HG02970 (cell line): ENCODE measurements around the gene SCLY.

Experiments
- ATAC-seq: cut with Tn5 transposase; IDR thresholded peaks from one replicate; pipeline ENCODE4 v1.9.1; 2021; ENCODE audit warnings: mild to moderate bottlenecking, moderate library complexity, moderate number of reproducible peaks; ENCODE audit not compliant: unreplicated experiment, low FRiP score

SCLY gene

DNA sequence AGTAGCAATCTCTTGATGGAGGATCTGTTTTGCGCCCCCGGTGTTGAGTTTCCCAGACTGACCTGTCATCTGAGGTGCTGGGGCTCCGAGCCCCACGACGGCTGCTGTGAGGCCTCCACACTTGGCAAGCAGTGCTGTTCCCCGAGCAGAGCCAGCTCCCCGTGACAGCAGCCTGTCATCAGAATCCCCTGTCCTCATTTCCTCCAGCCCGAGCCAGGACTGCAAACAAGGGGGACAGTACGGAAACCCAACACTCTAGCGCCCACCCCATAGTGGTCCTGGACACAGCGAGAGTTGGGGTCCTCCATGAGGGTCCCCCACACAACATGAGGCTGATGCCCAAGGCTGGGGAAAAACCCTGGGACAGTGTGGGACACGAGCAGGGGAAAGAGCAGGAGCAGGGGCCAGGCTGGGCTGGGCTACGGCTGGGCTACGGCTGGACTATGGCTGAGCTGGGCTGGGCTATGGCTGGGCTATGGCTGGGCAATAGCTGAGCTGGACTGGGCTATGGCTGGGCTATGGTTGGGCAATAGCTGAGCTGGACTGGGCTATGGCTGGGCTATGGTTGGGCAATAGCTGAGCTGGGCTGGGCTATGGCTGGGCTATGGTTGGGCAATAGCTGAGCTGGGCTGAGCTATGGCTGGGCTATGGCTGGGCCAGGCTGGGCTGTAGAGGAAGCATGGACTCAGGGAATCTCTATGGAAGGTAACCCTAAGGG is 76.2 kb downstream of the SCLY start:
- ATAC-seq = no peak

GRCh38 chr2:238137885-238138284 is 77.1 kb downstream of the SCLY start:
- no peak for ATAC-seq

- ATAC-seq = no peak
Observed at GRCh38 chr2:238138331-238139195, 77.8 kb downstream of the SCLY start, which contains the start of gene KLHL30. KLHL30 (plus strand) TSS chr2:238138668; CDS start chr2:238140755, 2,087 bp downstream.

DNA sequence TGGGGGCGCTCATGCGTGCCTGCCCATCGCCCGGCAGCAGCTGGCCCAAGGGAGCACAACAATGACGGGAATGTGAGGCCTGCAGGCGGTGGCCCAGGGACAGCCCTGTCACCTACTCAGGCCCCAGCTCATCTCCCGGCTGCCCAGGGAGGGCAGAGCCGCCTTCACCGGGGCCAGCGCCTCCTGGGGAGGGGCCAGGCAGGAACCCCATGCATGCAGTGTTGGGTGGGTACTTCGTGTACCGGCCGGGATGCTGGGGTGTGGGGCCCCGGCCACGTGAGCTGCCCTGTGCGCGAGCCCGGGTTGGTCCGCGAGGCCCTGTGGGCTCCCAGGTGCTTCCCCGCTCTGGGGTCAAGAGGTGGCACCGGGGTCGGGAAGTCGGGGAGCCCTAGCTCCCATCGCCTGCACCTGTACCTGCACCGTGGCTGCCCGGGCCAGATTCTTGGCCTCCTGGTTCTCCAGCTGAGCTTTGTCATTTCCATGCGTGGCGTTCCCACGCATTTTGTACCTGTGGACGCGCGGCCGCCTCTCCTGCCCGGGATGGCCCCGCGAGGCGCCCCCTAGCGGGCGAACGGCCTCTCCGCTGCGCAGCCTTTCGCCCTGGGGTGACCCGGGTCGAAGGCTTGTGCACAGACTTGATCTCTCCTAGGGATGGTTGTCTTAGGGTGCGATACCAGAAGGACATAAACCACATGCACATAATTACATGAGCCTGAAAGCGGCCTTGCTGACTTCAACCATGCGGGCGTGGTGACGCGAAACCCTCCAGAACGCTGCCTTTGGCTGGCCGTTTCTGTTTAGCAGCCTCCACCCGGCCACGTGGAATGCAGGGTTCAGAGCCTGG is 78.6 kb downstream of the SCLY start:
- no peak for ATAC-seq

DNA sequence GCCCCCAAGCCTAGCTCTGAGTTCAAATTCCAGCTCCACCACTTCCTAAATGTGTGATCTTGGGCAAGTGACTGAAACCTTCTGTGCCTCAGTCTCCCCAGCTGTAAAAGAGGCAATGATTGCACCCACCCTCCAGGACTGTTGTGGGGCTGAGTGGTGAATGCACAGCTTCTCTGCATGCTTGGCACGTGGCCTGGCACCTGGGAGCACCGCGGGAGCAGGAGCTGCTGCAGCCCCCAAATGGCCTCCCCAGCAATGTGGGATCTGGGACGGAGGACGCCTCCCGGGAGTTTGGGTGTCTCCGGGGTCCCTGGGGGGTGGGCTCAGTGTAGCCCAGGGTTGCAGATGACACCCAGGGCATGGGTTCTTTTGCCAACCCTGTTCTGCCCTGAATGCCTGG is 79.2 kb downstream of the SCLY start:
- no peak for ATAC-seq

DNA sequence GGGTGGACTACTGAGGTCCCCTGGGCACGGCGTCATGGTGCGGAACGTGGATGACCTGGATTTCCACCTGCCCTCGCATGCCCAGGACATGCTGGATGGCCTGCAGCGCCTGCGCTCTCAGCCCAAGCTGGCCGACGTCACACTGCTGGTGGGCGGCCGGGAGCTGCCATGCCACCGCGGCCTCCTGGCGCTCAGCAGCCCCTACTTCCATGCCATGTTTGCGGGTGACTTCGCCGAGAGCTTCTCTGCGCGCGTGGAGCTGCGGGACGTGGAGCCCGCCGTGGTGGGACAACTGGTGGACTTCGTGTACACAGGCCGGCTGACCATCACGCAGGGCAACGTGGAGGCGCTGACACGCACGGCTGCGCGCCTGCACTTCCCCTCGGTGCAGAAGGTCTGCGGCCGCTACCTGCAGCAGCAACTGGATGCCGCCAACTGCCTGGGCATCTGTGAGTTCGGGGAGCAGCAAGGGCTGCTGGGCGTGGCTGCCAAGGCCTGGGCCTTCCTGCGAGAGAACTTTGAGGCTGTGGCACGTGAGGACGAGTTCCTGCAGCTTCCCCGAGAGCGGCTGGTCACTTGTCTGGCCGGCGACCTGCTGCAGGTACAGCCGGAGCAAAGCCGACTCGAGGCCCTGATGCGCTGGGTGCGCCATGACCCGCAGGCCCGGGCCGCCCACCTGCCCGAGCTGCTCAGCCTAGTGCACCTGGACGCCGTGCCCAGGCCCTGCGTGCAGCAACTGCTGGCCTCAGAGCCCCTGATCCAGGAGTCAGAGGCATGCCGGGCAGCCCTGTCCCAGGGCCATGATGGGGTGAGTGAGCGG is 80.1 kb downstream of the SCLY start:
- no peak for ATAC-seq

DNA sequence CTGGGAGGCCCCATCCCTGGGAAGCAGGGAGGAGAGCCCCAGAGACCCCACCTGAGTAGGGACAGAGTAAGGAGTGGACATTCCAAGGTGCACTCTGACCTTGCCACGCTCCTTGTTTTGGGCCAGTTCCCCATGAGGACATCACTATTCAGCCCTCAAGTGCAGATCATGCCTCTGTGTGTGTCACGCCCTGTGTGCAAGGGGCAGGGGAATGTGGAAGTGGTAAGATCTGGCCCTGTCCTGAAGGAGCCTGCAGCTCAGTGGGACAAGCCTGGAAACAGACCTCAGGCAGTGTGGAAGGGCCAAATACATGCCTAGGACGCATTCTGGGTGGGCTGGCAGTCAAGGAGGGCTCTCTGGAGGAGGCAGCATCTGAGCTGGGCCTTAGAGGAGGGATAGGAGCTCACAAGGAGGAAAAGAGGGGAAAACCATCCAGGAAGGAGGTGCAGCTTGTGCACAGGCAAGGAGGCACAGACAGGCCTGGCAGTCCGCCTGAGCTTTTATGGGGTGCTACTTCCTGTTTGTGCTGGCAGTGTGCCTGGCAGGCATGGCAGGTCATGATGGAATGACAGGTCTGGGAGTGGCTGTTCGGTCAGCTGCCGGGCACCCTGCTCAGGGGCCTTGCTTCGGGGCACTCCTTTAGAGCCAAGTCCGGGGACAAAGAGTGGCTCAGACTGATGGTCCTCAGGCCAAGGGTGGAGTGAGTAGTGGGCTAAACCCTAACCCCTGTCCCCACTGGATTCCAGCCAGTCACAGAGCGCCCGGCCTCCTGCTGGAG is 80.9 kb downstream of the SCLY start:
- no peak for ATAC-seq

DNA sequence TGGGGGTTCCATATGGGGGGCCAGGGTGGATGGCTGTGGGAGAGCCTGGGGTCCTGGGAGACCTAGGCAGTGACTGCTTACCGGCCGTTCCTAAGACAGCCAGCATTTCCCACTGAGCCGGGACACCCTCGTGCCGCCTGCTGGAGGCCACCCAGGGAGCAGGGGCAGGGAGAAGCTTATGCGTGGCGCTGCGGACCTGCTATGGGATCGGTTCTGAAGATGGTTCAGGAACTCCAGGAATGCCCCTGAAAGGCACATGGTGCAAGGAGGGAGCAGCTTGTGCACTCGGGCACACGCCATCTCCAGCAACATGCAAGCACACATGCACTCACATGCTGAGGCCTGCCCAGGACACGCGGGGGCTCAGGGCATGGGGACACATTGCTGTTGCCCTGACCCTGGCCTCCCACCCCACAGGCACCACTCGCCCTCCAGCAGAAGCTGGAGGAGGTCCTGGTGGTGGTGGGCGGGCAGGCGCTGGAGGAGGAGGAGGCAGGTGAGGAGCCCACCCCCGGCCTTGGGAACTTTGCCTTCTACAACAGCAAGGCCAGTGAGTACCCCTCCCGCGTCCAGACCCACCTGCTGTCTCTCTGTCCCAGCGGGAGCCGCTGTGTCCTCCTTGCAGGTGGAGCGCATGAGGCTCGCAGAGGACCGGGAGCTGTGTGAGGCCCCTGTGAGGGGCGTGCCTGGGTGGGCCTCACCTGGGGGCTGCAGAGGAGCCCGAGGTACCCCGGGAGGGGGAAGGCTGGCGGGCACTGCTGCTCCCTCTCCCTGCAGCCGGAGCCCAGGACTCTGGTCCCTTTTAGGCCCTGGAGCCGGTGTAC is 81.8 kb downstream of the SCLY start:
- no peak for ATAC-seq

DNA sequence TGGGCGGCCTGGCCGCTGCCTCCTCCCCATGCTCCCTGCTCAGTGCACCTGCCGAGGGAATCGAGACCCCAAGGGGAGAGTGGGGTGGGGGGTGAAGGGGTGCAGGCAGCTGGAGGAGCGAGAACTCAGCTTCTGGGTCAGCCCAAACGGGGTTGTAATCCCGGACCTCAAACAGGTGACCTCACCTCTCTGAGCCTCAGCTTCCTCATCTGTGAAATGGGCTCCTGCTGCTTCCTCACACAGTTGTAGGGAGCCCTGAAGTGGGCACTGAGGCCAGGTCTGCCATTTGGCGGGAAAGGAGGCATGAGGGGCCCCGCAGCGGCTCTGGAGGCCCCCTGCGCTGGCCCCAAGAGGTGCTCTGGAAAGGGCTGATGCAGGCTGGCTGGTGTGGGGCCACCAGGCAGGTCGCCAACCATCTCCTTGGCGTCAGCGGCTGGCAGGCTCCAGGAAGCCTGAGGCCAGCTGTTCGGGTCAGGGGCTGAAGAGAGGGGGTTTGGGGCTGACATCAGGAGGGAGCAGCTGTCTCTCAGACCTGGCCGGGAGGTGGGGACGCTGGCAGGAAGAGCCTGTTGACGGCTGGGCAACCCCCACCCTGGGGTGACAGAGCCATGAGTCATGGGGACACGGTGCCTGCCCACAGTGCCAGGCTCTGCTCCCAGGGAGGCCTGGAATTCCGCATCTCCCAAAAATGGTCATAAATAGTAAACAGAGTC is 82.6 kb downstream of the SCLY start:
- ATAC-seq = no peak

- ATAC-seq = no peak
Observed at GRCh38 chr2:238144262-238144661, 83.5 kb downstream of the SCLY start.

- ATAC-seq = no peak
Observed at GRCh38 chr2:238145046-238145445, 84.2 kb downstream of the SCLY start.

GRCh38 chr2:238145851-238146250 is 85.0 kb downstream of the SCLY start:
- ATAC-seq = no peak

DNA sequence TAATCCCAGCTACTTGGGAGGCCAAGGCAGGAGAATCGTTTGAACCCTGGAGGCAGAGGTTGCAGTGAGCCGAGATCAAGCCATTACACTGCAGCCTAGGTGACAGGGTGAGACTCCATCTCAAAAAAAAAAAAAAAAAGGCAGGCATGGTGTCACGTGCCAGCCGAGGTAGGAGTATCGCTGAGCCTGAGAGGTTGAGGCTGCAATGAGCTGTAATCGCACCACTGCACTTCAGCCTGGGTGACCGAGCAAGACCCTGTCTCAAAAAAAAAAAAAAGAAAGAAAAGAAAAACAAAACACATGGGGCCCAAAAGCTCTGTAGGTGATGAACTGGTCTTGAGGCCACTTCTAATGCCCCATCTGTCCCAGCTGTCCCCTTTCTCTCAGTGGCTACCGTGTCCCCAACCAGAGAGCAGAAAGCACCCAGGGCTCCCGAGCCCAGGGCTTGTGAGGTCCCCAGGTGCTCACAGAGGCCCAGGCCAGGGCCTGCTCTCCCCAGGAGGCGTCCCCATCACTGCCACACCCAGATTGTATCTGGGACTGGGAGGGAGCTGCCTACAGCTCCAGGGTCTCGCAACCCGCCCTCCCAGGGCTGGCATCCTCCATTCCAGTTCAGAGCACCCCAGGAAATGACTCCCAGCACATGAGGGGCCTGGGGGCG is 86.2 kb downstream of the SCLY start:
- no peak for ATAC-seq

DNA sequence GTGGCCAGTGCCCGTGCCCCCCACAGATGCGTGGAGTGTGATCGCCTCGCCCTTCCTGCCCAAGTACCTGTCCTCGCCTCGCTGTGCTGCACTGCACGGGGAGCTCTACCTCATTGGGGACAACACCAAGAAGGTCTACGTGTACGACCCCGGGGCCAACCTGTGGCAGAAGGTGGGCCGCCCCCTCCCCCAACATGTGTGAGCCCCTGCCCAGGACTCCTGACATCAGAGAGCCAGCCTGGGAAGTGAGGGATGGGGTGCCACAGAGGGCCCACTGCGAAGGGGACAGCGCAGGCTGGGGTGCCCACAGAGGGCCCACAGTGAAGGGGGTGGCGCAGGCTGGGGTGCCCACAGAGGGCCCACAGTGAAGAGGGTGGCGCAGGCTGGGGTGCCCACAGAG is 88.2 kb downstream of the SCLY start:
- no peak for ATAC-seq
